RPMI7951 (cell line): Measurements from ENCODE around the gene TPST1. TPM values are rescaled to one million over a fixed set of nuclear protein-coding genes. Genes with fewer than 3 reads are reported as not detected.
A peak's percentile ranks its signal among the peaks of the same experiment; 100 is the strongest.
"Not testable (repeated sequence)": the region's sequence is repeated elsewhere in the genome, so short reads cannot be mapped to it uniquely, and the experiment has no call there.

Experiments used
- DNase-seq: peaks from one replicate; pipeline ENCODE4 v3.0.0-alpha.2; 2012; ENCODE audit warnings: low read depth
- total RNA-seq: library from RNA; depleted of rRNA; stranded (reverse); fragments of >200 nt; shearing (Covaris generic); gene quantifications from 2 replicates; pipeline ENCODE4 v1.2.3, GENCODE V29; 2014; rRNA removed

TPST1 gene
- 35.2 and 36.5 TPM in 2 replicates for total RNA-seq

DNA sequence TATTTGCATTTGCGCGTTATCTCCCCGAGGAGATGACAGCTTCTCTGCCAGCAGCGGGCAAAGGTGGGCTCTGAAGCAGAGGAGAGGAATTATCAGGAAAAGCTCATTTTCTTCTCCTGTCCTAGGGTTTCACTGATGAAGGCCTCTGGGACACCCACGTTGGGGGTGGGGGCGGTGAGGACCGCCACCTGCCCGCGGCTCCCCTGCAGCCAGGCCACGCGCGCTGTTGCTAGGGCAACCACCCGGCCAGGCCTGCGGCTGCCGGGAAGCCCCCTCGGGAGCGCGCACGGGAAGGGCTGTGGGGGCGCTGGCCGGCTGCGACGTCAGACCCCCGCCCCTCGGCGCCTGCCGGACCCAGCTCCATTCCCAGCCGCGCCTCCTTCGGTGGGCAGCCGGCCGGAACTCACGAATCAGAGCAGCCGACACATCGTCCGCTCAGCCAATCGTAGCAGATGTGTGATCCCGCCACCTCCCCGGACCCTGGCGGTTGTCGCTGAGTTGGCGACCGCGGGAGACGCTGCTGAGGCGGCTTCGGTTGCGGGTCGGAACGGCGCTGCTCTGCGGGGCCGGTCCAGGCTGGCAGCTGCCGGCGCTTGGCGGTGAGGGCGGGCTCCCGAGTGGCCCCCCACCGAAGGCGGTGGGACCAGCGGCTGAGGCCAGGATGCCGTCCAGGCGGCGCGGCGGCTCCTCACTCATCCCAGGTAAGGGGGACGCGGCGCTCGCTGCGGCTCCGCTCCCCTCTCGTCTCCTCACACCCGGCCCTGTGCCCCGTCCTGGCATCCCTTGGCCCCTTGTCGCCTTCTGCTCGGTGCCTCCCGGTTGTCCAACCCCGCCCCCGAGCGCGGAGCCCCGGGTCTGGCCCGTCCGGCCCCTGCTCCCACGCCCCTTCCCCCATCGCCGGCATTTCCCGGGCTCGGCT, at the start of gene TPST1:
TPST1 (plus strand) TSS at position 513 of the 919 bp plus-strand sequence. CDS start 35,092 bp downstream, outside the sequence.
- peak; percentile 85 for DNase-seq

- not testable (repeated sequence) for DNase-seq
These were observed 49.1 kb upstream of the TPST1 start for GRCh38 chr7:66156035-66156434.

- no peak for DNase-seq
These were observed 48.1 kb upstream of the TPST1 start for GRCh38 chr7:66157060-66157459.

GRCh38 chr7:66162622-66163021, 42.5 kb upstream of the TPST1 start:
- DNase-seq = no peak

- DNase-seq = no peak
These were observed 41.9 kb upstream of the TPST1 start for GRCh38 chr7:66163186-66163610.

DNA sequence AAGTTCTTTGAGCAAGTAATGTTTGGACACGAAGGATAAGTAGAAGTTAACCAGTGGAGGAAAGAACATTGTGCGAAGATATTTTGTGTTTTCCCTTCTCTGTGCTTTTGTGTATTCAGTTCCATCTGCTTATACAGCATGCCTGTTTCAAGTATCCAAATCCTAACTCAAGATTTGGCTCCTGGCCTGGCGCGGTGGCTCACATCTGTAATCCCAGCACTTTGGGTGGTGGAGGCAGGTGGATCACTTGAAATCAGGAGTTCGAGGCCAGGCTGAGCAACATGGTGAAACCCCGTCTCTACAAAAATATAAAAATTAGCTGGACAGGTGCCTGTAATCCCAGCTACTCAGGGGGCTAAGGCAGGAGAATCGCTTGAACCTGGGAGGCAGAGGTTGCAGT, 40.8 kb upstream of the TPST1 start:
- DNase-seq = no peak

- peak; percentile 61 for DNase-seq
These were observed 37.3 kb upstream of the TPST1 start for GRCh38 chr7:66167773-66168387.

DNA sequence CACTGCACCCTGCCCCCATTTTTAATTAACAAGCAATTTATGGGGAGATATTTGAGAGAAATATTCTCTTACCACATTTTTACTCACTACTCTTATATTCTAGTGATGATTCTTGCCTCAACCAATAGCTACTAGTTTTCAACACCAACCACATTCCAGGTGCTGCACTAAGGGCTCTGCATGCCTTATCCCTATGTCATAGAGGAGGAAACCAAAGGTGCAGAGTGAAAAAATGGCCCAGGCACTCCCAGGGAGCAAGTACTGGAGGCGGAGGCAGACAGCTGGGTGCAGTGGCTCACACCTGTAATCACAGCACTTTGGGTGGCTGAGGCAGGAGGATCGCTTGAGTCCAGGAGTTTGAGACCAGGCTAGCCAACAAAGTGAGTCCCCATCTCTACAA, 35.5 kb upstream of the TPST1 start:
- DNase-seq = no peak

DNA sequence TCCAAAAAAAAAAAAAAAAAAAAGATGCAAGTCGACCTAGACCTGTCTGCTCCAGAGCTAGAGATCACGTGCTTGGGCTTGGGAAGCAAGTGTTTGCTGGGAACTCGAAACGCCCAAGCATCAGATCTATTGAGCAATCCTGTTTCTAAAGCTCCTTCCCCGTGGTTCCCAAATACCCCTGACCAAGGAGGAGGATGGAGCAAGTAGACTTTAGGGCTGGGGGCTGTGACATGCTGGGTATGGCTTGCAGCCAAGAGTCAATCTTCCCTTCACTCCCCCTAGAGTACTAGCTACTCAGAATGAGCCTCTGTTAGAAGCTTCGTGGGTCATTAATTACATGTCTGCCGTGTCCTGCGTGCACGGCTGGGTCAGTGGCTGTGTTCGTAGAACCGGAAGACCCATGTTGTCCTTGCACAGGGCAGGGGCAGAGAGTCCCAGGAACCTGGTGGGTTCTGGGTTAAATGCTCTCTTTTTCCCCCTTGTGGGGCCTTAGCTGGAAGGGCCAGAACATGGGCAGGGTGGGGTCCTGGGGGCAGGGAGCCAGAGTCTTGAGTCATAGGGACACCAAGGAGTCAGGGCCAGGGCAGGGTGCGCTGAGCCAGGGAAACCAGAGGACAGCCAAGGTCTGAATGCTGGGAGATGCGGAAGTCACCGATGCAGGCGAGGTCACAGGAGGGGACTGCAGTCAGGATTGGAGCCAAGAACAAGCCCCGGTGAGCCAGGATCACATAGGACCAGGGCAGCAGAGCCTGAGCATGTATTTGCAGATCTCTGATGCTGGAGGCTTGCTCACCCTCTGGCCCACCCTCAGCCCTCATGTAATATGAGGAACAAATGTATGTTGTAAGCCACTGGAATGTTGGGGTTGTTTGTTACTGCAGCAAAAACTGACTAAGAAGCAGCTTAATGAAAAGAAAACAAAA, 34.6 kb upstream of the TPST1 start:
- peak; percentile 44 for DNase-seq

GRCh38 chr7:66172536-66173401, 32.4 kb upstream of the TPST1 start:
- not testable (repeated sequence) for DNase-seq

- DNase-seq = no peak
These were observed 31.3 kb upstream of the TPST1 start for GRCh38 chr7:66173856-66174255.

DNA sequence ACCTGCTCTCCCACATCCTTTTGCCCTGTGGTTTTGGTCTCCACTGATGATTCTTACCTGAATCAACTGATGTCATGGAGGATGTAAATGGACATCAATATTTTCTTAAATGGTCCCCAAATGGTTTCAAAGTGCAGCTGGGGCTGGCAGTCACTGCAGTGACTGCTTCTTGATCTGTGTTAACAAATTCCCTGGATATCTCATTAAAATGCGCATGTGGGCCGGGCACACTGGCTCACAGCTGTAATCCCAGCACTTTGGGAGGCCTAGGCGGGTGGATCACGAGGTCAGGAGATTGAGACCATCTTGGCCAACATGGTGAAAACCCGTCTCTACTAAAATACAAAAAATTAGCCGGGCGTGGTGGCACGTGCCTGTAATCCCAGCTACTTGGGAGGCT, 30.1 kb upstream of the TPST1 start:
- not testable (repeated sequence) for DNase-seq

GRCh38 chr7:66176914-66177313, 28.2 kb upstream of the TPST1 start:
- no peak for DNase-seq

DNA sequence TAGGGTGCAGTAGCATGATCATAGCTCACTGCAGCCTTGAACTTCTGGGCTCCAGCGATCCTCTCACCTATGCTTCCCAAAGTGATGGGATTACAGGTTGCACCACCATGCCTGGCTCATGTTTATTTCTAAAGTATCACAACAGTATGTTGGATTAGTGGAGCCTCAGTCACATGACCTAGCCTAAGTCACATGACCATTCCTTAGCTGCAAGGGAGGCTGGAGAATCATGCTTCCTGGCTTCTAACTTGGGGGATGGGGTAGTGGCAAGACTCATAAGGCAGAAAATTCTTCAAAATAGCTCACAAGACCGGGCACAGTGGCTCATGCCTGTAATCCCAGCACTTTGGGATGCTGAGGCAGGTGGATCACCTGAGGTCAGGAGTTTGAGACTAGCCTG, 26.9 kb upstream of the TPST1 start:
- no peak for DNase-seq

GRCh38 chr7:66181329-66181728, 23.8 kb upstream of the TPST1 start:
- DNase-seq = no peak

DNA sequence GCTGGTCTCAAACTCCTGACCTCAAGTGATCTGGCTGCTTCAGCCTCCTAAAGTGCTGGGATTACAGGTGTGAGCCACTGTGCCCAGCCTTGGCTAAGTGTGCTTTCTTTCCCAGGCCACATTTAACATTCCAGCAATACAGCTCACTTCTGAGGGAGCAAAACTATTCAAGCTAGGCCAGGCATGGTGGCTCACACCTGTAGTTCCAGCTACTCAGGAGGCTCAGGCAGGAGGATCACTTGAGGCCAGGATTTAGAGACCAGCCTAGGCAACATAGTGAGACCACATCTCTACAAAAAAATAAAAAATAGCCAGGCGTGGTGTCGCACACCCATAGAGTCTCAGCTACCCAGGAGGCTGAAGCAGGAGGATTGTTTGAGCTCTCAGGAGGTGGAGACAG, 23.3 kb upstream of the TPST1 start:
- no peak for DNase-seq

DNA sequence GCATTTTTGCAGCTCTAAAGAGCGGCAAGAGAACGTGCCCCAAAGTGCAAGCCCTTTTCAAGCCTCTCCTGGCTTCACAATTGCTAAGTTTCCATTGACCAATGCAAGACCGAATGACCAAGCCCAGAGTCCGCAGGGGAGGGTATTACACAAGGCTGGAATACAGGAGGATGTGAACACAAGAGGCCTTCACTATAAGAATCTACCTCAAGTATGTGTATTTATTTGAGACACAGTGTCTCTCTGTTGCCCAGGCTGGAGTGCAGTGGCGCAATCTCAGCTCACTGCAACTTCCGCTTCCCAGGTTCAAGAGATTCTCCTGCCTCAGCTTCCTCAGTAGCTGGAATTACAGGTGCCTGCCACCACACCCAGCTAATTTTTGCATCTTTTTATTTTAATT, 22.2 kb upstream of the TPST1 start:
- DNase-seq = no peak

DNA sequence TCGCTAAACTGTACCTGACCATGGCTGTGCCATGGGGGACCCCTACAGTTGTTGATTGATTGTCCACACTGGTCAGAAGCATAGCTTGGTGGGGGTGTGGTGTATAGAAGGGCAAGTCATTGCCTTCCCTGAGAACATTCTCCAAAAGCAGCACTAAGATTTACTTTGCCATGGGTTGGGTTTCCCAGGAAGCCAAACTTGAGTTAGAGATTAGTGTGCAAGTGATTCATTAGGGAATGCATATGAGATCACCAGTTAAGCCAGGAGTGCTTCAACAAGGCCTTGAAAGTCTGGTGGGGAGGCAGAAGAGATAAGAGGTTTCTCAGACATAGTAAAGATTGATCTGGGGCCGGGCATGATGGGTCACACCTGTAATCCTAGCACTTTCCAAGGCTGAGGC, 21.4 kb upstream of the TPST1 start:
- peak; percentile 48 for DNase-seq

GRCh38 chr7:66185680-66186187, 19.4 kb upstream of the TPST1 start:
- DNase-seq = no peak

GRCh38 chr7:66186991-66187390, 18.1 kb upstream of the TPST1 start:
- DNase-seq = no peak

- DNase-seq = no peak
These were observed 17.2 kb upstream of the TPST1 start for GRCh38 chr7:66187905-66188304.
